Measurements from ENCODE around the gene WHRN.

GRCh38 chr9:114476891-114477469 is 28.3 kb downstream of the WHRN start:
- TF ChIP-seq EP300 (IDR thresholded peaks at IDR 0.05) (no peak), CTCF (IDR thresholded peaks at IDR 0.05) (no peak), POLR2A (IDR thresholded peaks at IDR 0.05) (no peak)
